H1 (cell line): ENCODE data around the gene SBSN. TPM values are rescaled to one million over a fixed set of nuclear protein-coding genes. Genes with fewer than 3 reads are reported as not detected.

Experiments
- CTCF ChIA-PET: fragments of 300-600 bp; sonication (Branson Sonifier 250); formaldehyde crosslinking; loops from one replicate; lab custom pipeline; 2021; ENCODE audit not compliant: partially characterized antibody; lab: Charles Lee
- POLR2A ChIA-PET: fragments of 300-600 bp; sonication (Branson Sonifier 250); formaldehyde crosslinking; loops from one replicate; lab custom pipeline; 2021; ENCODE audit warnings: inconsistent platforms; ENCODE audit not compliant: partially characterized antibody; lab: Charles Lee
- DNase-seq, 2 experiments: peaks; one replicate each; pipeline versions ENCODE4 v3.0.0 to v3.0.0-alpha.2; 2010 to 2022; ENCODE audit warnings: low spot score in 2 of 2, low read depth in 1 of 2, mixed read lengths in 1 of 2
- FAIRE-seq: peaks from 2 replicates; lab custom pipeline; 2011; peaks lifted over from hg19 to GRCh38; lab: Jason Lieb, UNC
- H2AFZ ChIP-seq: 2 replicates; pipeline ENCODE4 v1.8.1; 2012; ENCODE audit warnings: low read length, inconsistent platforms
- H2AK5ac ChIP-seq: 2 replicates; pipeline ENCODE4 v1.6.1; 2013; ENCODE audit warnings: low read depth, low read length
- H2BK120ac ChIP-seq: replicated peaks from 2 replicates; pipeline ENCODE3; 2013; ENCODE audit warnings: low read depth, low read length, inconsistent platforms
- H2BK12ac ChIP-seq: 2 replicates; pipeline ENCODE4 v1.6.1; 2013; ENCODE audit warnings: low read depth, low read length
- H2BK15ac ChIP-seq: 2 replicates; pipeline ENCODE4 v1.6.1; 2013; ENCODE audit warnings: low read length
- H2BK20ac ChIP-seq: 2 replicates; pipeline ENCODE4 v1.6.1; 2013; ENCODE audit warnings: low read length
- H2BK5ac ChIP-seq: 2 replicates; pipeline ENCODE4 v1.6.1; 2013; ENCODE audit warnings: low read depth, low read length
- H3K14ac ChIP-seq: 2 replicates; pipeline ENCODE4 v1.6.1; 2013; ENCODE audit warnings: inconsistent platforms; ENCODE audit not compliant: insufficient read length
- H3K18ac ChIP-seq: 2 replicates; pipeline ENCODE4 v1.6.1; 2013; ENCODE audit warnings: low read length; ENCODE audit errors: extremely low read depth
- H3K23ac ChIP-seq: 2 replicates; pipeline ENCODE4 v1.6.1; 2013; ENCODE audit warnings: inconsistent platforms; ENCODE audit not compliant: insufficient read length
- H3K23me2 ChIP-seq: 2 replicates; pipeline ENCODE4 v1.6.1; 2013; ENCODE audit warnings: low read depth, low read length
- H3K27ac ChIP-seq: 2 replicates; pipeline ENCODE4 v1.6.1; 2011; ENCODE audit warnings: low read depth, low read length, inconsistent platforms
- H3K27me3 ChIP-seq, 4 experiments: replicated peaks in 1 of 4; 1 replicate in 1 of 4; 2 replicates in 3 of 4; pipeline versions ENCODE4 v1.6.1 to v1.8.1; 2011 to 2013; ENCODE audit warnings: low read length in 3 of 4, mild to moderate bottlenecking in 3 of 4, inconsistent platforms in 2 of 4, mixed read lengths in 2 of 4, moderate library complexity in 1 of 4; ENCODE audit not compliant: control insufficient read depth in 3 of 4, insufficient read depth in 3 of 4; ENCODE audit errors: extremely low read depth in 1 of 4
- H3K36me3 ChIP-seq, 4 experiments: 2 replicates each; pipeline versions ENCODE4 v1.6.1 to v1.8.1; 2011 to 2013; ENCODE audit warnings: mild to moderate bottlenecking in 4 of 4, low read length in 3 of 4, moderate library complexity in 2 of 4, control low read depth in 1 of 4, inconsistent platforms in 1 of 4; ENCODE audit not compliant: insufficient read depth in 4 of 4, control insufficient read depth in 2 of 4
- H3K4ac ChIP-seq: replicated peaks from 2 replicates; pipeline ENCODE3; 2013; ENCODE audit warnings: low read length, low read depth, mixed read lengths, inconsistent platforms; ENCODE audit not compliant: insufficient read length
- H3K4me1 ChIP-seq, 4 experiments: replicated peaks in 1 of 4; 1 replicate in 1 of 4; 2 replicates in 3 of 4; pipeline versions ENCODE4 v1.6.1 to v1.8.1; 2011 to 2013; ENCODE audit warnings: low read length in 3 of 4, inconsistent platforms in 2 of 4, mixed read lengths in 1 of 4; ENCODE audit not compliant: insufficient read depth in 4 of 4, control insufficient read depth in 3 of 4
- H3K4me2 ChIP-seq, 2 experiments: 2 replicates each; pipeline versions ENCODE4 v1.6.1 to v1.8.1; 2011 to 2013; ENCODE audit warnings: low read depth in 2 of 2, low read length in 2 of 2, control low read depth in 1 of 2, inconsistent platforms in 1 of 2, mild to moderate bottlenecking in 1 of 2; ENCODE audit not compliant: insufficient read depth in 1 of 2
- H3K4me3 ChIP-seq, 4 experiments: fragments of 200-600, 300-600 bp in 1 of 4; sonication (generic), shearing (Covaris generic), sonication (Bioruptor Twin) in 1 of 4; 2 replicates each; pipeline versions ENCODE4 v1.5.1 to v1.8.1; 2011 to 2016; ENCODE audit warnings: low read length in 4 of 4, low read depth in 3 of 4, control low read depth in 2 of 4, inconsistent platforms in 2 of 4, mild to moderate bottlenecking in 2 of 4, mixed read lengths in 1 of 4, moderate library complexity in 1 of 4; ENCODE audit not compliant: insufficient read depth in 2 of 4; ENCODE audit errors: extremely low read depth in 1 of 4
- H3K56ac ChIP-seq: replicated peaks from 2 replicates; pipeline ENCODE3; 2013; ENCODE audit warnings: low read depth, mild to moderate bottlenecking, mixed read lengths, low read length, inconsistent platforms; ENCODE audit not compliant: insufficient read length
- H3K79me1 ChIP-seq: 2 replicates; pipeline ENCODE4 v1.6.1; 2013; ENCODE audit warnings: low read depth, low read length, control low read depth
- H3K79me2 ChIP-seq, 2 experiments: 2 replicates each; pipeline versions ENCODE4 v1.6.1 to v1.8.1; 2012 to 2013; ENCODE audit warnings: low read length in 2 of 2, mild to moderate bottlenecking in 2 of 2, inconsistent platforms in 1 of 2; ENCODE audit not compliant: insufficient read depth in 2 of 2, control insufficient read depth in 1 of 2
- H3K9ac ChIP-seq, 4 experiments: replicated peaks in 1 of 4; 1 replicate in 1 of 4; 2 replicates in 3 of 4; pipeline versions ENCODE4 v1.6.1 to v1.8.1; 2011 to 2013; ENCODE audit warnings: low read depth in 3 of 4, low read length in 3 of 4, control low read depth in 2 of 4, mild to moderate bottlenecking in 2 of 4, moderate library complexity in 2 of 4, inconsistent platforms in 1 of 4; ENCODE audit errors: extremely low read depth in 1 of 4
- H3K9me3 ChIP-seq, 2 experiments: 2 replicates each; pipeline versions ENCODE4 v1.6.1 to v1.8.1; 2012 to 2013; ENCODE audit warnings: mild to moderate bottlenecking in 2 of 2, moderate library complexity in 2 of 2, control low read depth in 1 of 2, inconsistent platforms in 1 of 2, low read depth in 1 of 2, low read length in 1 of 2, mixed read lengths in 1 of 2; ENCODE audit not compliant: insufficient read depth in 2 of 2
- H4K20me1 ChIP-seq, 2 experiments: replicated peaks in 1 of 2; 2 replicates each; pipeline versions ENCODE3 to v1.8.1; 2011 to 2013; ENCODE audit warnings: inconsistent platforms in 2 of 2, low read length in 2 of 2, mild to moderate bottlenecking in 1 of 2; ENCODE audit not compliant: insufficient read depth in 2 of 2, control insufficient read depth in 1 of 2
- H4K5ac ChIP-seq: 2 replicates; pipeline ENCODE4 v1.6.1; 2013; ENCODE audit warnings: low read length, low read depth, mixed read lengths, inconsistent platforms; ENCODE audit not compliant: insufficient read length
- H4K8ac ChIP-seq: 2 replicates; pipeline ENCODE4 v1.8.0; 2013; ENCODE audit warnings: mild to moderate bottlenecking, moderate library complexity, low read length, inconsistent platforms; ENCODE audit not compliant: insufficient read depth; ENCODE audit errors: extremely low read depth
- H4K91ac ChIP-seq: replicated peaks from 2 replicates; pipeline ENCODE3; 2013; ENCODE audit warnings: low read length, mixed read lengths, inconsistent platforms; ENCODE audit not compliant: insufficient read length
- CBX5 ChIP-seq: fragments of 300-800, 300-1000 bp; sonication (generic); IDR thresholded peaks from 2 replicates; pipeline ENCODE4 v1.7.1; 2016; ENCODE audit warnings: antibody characterized with exemption, low read length, low read depth
- CHD2 ChIP-seq: IDR thresholded peaks from 2 replicates; pipeline ENCODE4 v1.6.1; 2012; ENCODE audit warnings: low read length, improper control_type of control experiment
- GTF2F1 ChIP-seq: IDR thresholded peaks from 2 replicates; pipeline ENCODE4 v1.6.1; 2012; ENCODE audit warnings: low read depth, low read length, improper control_type of control experiment, borderline replicate concordance
- HDAC6 ChIP-seq: IDR thresholded peaks from one replicate; pipeline ENCODE4 v1.7.1; 2012; ENCODE audit warnings: low read depth, mild to moderate bottlenecking, inconsistent platforms, low read length, moderate library complexity
- POLR2AphosphoS5 ChIP-seq: IDR thresholded peaks from 2 replicates; pipeline ENCODE4 v1.6.1; 2011; ENCODE audit warnings: low read depth, low read length
- SIRT6 ChIP-seq: IDR thresholded peaks from one replicate; pipeline ENCODE4 v1.7.1; 2012; ENCODE audit warnings: low read length, inconsistent platforms
- ZNF274 ChIP-seq: IDR thresholded peaks from 2 replicates; pipeline ENCODE4 v1.7.0; 2012; ENCODE audit warnings: low read length, borderline replicate concordance; ENCODE audit errors: extremely low read depth
- WGBS, 2 experiments: shearing (Covaris generic) in 1 of 2; methylation state at CpG; one replicate each; pipeline versions ENCODE4 v1.1.6 to v1.1.7; 2013 to 2015; ENCODE audit warnings: low lambda C conversion rate in 2 of 2, mixed read lengths in 2 of 2, inconsistent platforms in 1 of 2, low coverage in 1 of 2, missing lambda C conversion rate in 1 of 2; ENCODE audit not compliant: insufficient replicate concordance in 2 of 2, insufficient coverage in 1 of 2, insufficient read length in 1 of 2; ENCODE audit errors: extremely low coverage in 1 of 2, missing lambda C conversion rate in 1 of 2; 5-methylcytosine and 5-hydroxymethylcytosine counted together
- polyA plus RNA-seq, 7 experiments: library from polyadenylated mRNA; depleted of rRNA in 3 of 7; stranded (reverse) in 5 of 7; unstranded in 2 of 7; fragments of >200 nt in 5 of 7; fragments of 200-250 nt in 2 of 7; gene quantifications; 1 replicate in 5 of 7; 2 replicates in 1 of 7; 4 replicates in 1 of 7; pipeline versions ENCODE4 v1.2.1 to v1.2.3, GENCODE V29; 2011 to 2013; ENCODE audit warnings: missing spikeins in 2 of 7, mixed read lengths in 2 of 7
- total RNA-seq: library from RNA; stranded (reverse); fragmentation: NEBNext Ultra II Directional; extraction: Animal tissue kit (Norgen Biotek cat#: 25700); gene quantifications from 2 replicates; pipeline ENCODE4 v1.2.1, GENCODE V29; 2021
- TF ChIP-seq, protein P1 (sequence below): IDR thresholded peaks from 2 replicates; pipeline ENCODE4 v1.6.1; 2012; ENCODE audit warnings: low read length, inconsistent platforms
- TF ChIP-seq, protein P2 (sequence below): IDR thresholded peaks from 2 replicates; pipeline ENCODE4 v1.6.1; 2012; ENCODE audit warnings: inconsistent platforms

The SBSN gene
- total and polyA plus RNA-seq, 2 of the 8 experiments (the other 6 are each of a cell fraction or from before 2014, with no cell fraction given), result not detected

DNA sequence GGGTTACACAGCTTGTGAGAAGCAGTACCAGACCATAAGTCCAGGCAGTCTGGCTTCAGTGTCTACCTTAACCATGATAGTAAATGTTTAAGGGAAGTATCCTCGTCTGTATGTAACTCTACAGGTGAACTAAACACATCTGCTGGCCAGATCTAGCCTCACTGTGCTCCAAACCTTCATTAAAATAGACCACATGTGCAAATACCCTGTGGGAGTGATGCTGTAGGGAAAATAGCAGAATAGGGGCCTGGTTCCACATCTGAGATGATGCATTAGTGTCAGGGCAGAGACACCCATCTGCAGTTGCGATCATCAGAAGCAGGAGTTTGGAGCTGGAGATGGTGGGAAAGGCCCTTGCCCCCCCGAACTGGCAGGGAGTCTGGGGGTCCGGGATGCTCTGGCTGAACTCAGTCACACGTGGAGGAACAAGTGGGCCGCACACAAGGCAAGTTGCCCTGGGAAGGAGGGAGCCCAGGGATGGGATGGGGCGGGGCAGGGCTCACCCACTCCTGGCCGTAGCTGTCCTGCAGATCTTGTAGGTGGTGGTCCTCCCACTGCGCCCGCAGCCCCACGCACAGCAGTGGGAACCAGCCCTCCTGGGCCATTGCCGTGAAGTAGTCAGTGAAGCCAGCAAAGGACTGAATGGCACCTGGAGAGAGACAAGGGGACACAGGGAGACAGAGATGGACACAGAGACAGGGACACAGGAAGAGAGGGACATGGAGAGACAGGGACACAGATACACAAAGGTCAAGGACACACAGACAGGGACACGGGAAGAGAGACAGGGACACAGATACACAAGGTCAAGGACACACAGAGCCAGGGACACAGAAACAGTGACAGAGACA, 24.6 kb upstream of the SBSN start:
- ChIA-PET POLR2A (interaction anchor here (0.8 to 1.6 kb wide), 5 partner anchors 10 to 70 kb away, joined by 3 to 5 read pairs (median 3); no protein-coding TSS in a partner anchor), CTCF (interaction anchor here (0.6 to 1.7 kb wide), 7 partner anchors 18 to 140 kb away, joined by 3 to 9 read pairs (median 4); no protein-coding TSS in a partner anchor)
- H3K4ac ChIP-seq, result no peak overlapping the region
- H2AK5ac ChIP-seq, result no peak overlapping the region; the same call in 1 of the 2 replicates
- 80% methylated on average over 13 of the region's 13 CpGs; no CpG with 5 or more reads in 1 of the 2 experiments for WGBS, 2 experiments
- H3K23ac ChIP-seq, result no peak overlapping the region
- no peak overlapping the region for H2BK120ac ChIP-seq
- peaks cover 0 to 6% (median 0%) of the 10 kb centered on the region in 4 experiments; a peak in 2 of 7 replicates for H3K27me3 ChIP-seq
- no peak overlapping the region for H4K5ac ChIP-seq
- no peak overlapping the region for H2BK20ac ChIP-seq
- no peak overlapping the region for H3K4me2 ChIP-seq
- H2BK12ac ChIP-seq, result peak overlapping the region; percentile 90; the same call in 1 of the 2 replicates
- H3K18ac ChIP-seq, result no peak overlapping the region
- H3K9ac ChIP-seq, result 0 out of 7 replicates have a peak overlapping the region, but pooled peaks of 1 of the 4 experiments have one; percentile 22
- no peak overlapping the region for H3K4me3 ChIP-seq
- H3K4me1 ChIP-seq, result no peaks in the 10 kb centered on the region; a peak in 1 of 7 replicates
- peaks cover 0 to 3% (median 0%) of the 10 kb centered on the region in 4 experiments; a peak in 2 of 8 replicates for H3K36me3 ChIP-seq
- peak overlapping the region; percentile 44 for H2BK5ac ChIP-seq
- no peak for FAIRE-seq
- H3K79me2 ChIP-seq, result no peaks in the 10 kb centered on the region
- peaks cover 1% of the 10 kb centered on the region; the same call in 1 of the 2 replicates for H3K23me2 ChIP-seq
- H4K91ac ChIP-seq, result no peak overlapping the region
- no peaks in the 10 kb centered on the region for H3K9me3 ChIP-seq
- 0 out of 2 replicates have a peak overlapping the region, but pooled peaks have one; percentile 1 for H4K8ac ChIP-seq
- H3K56ac ChIP-seq, result no peak overlapping the region
- no peak overlapping the region for H3K14ac ChIP-seq
- H2AFZ ChIP-seq, result no peak overlapping the region
- no peaks in the 10 kb centered on the region for H3K79me1 ChIP-seq
- H2BK15ac ChIP-seq, result 0 out of 2 replicates have a peak overlapping the region, but pooled peaks have one; percentile 72
- peaks cover 2 to 7% of the 10 kb centered on the region in 2 experiments for H4K20me1 ChIP-seq
- no peak for DNase-seq
- no peak overlapping the region for H3K27ac ChIP-seq
- TF ChIP-seq, protein P1, sequence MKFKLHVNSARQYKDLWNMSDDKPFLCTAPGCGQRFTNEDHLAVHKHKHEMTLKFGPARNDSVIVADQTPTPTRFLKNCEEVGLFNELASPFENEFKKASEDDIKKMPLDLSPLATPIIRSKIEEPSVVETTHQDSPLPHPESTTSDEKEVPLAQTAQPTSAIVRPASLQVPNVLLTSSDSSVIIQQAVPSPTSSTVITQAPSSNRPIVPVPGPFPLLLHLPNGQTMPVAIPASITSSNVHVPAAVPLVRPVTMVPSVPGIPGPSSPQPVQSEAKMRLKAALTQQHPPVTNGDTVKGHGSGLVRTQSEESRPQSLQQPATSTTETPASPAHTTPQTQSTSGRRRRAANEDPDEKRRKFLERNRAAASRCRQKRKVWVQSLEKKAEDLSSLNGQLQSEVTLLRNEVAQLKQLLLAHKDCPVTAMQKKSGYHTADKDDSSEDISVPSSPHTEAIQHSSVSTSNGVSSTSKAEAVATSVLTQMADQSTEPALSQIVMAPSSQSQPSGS, result no peak
- TF ChIP-seq SIRT6, result no peak
- TF ChIP-seq CHD2, result no peak
- no peak for TF ChIP-seq GTF2F1
- TF ChIP-seq CBX5, result no peak
- TF ChIP-seq, protein P2, sequence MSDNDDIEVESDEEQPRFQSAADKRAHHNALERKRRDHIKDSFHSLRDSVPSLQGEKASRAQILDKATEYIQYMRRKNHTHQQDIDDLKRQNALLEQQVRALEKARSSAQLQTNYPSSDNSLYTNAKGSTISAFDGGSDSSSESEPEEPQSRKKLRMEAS, result no peak
- TF ChIP-seq ZNF274, result no peak
- no peak for TF ChIP-seq HDAC6
- no peak for TF ChIP-seq POLR2AphosphoS5
